Left lung (tissue), 10 donors: ENCODE results near the gene BATF. TPM values are rescaled to one million over a fixed set of nuclear protein-coding genes. Genes with fewer than 3 reads are reported as not detected.
A peak's percentile ranks its signal among the peaks of the same experiment; 100 is the strongest.

Experiments used
- ATAC-seq: fragments of 200-7000 bp; cut with Tn5 transposase; one replicate; pipeline ENCODE4 v1.9.1; 2020; ENCODE audit warnings: moderate library complexity
- DNase-seq, 4 donors: peaks; one replicate each; pipeline ENCODE4 v3.0.0-alpha.2; 2013 to 2020
- H3K27ac ChIP-seq, 2 donors: fragments of 200-600 bp; sonication (generic) in 1 of 2; one replicate each; pipeline versions ENCODE4 v1.5.0 to v1.8.0; 2020 to 2021
- H3K27me3 ChIP-seq, 2 donors: fragments of 200-600 bp; sonication (generic) in 1 of 2; one replicate each; pipeline versions ENCODE4 v1.5.0 to v1.8.0; 2020 to 2021
- H3K36me3 ChIP-seq, 2 donors: fragments of 200-600 bp; sonication (generic) in 1 of 2; one replicate each; pipeline versions ENCODE4 v1.5.0 to v1.8.0; 2020 to 2021
- H3K4me1 ChIP-seq, 2 donors: fragments of 200-600 bp; one replicate each; pipeline ENCODE4 v1.8.0; 2021
- H3K4me3 ChIP-seq, 2 donors: fragments of 200-600 bp; sonication (generic) in 1 of 2; one replicate each; pipeline versions ENCODE4 v1.5.0 to v1.8.0; 2020 to 2021; ENCODE audit warnings: mild to moderate bottlenecking in 1 of 2
- H3K9me3 ChIP-seq, 2 donors: fragments of 200-600 bp; sonication (generic) in 1 of 2; one replicate each; pipeline versions ENCODE4 v1.5.0 to v1.8.0; 2020 to 2021
- intact Hi-C, 2 donors: fragments of 100-400 bp; cut with DNase I; formaldehyde crosslinking; loops; one replicate each; pipeline versions ENCODE4 v1.11.2 to v1.14.2; 2022
- polyA plus RNA-seq, 6 donors: library from polyadenylated mRNA; unstranded; fragments of 120-200 nt; gene quantifications; one replicate each; pipeline ENCODE4 v1.2.1, GENCODE V29; 2013; ENCODE audit not compliant: insufficient read length in 6 of 6
- total RNA-seq, 2 donors: library from RNA; stranded (reverse); fragmentation: NEBNext Ultra II Directional; extraction: Animal tissue kit (Norgen Biotek cat#: 25700); gene quantifications; one replicate each; pipeline ENCODE4 v1.2.1, GENCODE V29; 2021
- TF ChIP-seq, protein P1 (sequence below), 2 donors: fragments of 200-600 bp; sonication (generic) in 1 of 2; IDR thresholded peaks; one replicate each; pipeline versions ENCODE4 v1.5.0 to v1.8.0; 2021; ENCODE audit warnings: antibody characterized with exemption in 2 of 2
- donor health status: DM: no; HTN: yes; CAD: no.
- donor health status: DM: no; HTN: no; CAD: no.

The BATF gene
- total and polyA plus RNA-seq, 8 donors, result 0.46 to 19.6 (median 1.2) TPM

DNA sequence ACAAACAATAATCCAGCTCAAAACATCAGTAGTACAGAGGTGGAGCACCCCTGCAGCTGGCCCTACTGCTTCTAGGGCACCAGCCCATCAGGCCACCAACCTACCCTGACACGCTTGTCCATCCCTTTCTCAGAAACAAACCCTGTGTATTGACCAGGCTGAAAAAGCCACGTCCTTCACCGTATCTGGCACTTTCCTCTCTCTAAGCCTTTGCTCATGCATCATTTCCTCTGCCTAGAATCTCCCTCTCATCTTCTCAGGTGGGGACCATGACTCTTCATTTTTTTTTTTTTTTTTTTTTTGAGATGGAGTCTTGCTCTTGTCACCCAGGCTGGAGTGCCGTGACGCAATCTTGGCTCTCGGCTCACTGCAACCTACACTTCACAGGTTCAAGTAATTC is 30.9 kb downstream of the BATF start:
- ATAC-seq, result no peak
- intact Hi-C loops, result no loop called here
- H3K27ac ChIP-seq, result no peak overlapping the region

DNA sequence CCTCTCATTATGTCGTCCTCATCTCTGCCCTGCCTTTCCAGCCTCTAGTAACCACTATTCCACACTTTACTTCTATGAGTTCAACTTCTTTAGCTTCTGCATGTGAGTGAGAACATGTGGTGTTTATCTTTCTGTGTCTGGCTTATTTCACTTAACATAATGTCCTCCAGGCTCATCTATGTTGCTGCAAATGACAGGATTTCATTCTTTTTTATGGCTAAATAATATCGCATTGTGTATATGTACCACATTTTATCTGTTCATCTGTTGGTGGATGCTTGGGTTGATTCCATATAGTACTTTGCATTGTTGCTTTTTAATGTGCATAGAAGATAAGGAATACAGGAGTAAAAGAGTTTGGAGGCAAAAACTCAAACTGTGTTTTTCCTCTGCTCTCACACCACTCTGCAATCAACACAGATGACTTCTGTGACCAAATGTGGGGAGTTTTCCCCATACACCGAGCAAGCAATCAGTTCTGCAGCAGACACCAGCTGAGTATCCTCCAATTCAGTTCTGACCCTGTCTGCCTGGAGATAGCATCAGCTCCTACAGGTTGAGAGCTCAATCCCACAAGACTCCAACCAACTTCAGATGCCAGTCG is 31.6 kb downstream of the BATF start:
- no peak for ATAC-seq
- no peak overlapping the region for H3K27ac ChIP-seq
- peaks cover 0 to 1% of the 10 kb centered on the region in 2 donors for H3K9me3 ChIP-seq
- H3K4me3 ChIP-seq, result no peak overlapping the region
- no peaks in the 10 kb centered on the region for H3K36me3 ChIP-seq
- peaks cover 0 to 6% of the 10 kb centered on the region in 2 donors for H3K4me1 ChIP-seq
- no peak for DNase-seq
- intact Hi-C loops, result no loop called here
- no peaks in the 10 kb centered on the region for H3K27me3 ChIP-seq
- TF ChIP-seq, protein P1, sequence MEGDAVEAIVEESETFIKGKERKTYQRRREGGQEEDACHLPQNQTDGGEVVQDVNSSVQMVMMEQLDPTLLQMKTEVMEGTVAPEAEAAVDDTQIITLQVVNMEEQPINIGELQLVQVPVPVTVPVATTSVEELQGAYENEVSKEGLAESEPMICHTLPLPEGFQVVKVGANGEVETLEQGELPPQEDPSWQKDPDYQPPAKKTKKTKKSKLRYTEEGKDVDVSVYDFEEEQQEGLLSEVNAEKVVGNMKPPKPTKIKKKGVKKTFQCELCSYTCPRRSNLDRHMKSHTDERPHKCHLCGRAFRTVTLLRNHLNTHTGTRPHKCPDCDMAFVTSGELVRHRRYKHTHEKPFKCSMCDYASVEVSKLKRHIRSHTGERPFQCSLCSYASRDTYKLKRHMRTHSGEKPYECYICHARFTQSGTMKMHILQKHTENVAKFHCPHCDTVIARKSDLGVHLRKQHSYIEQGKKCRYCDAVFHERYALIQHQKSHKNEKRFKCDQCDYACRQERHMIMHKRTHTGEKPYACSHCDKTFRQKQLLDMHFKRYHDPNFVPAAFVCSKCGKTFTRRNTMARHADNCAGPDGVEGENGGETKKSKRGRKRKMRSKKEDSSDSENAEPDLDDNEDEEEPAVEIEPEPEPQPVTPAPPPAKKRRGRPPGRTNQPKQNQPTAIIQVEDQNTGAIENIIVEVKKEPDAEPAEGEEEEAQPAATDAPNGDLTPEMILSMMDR (IDR thresholded peaks at IDR 0.05), result no peak

More for the DNA sequence above, 30.9 kb downstream of the BATF start:
- no peaks in the 10 kb centered on the region for H3K27me3 ChIP-seq
- no peak overlapping the region for H3K4me3 ChIP-seq
- DNase-seq, result peak in 1 of 4 donors; percentile 10
- H3K36me3 ChIP-seq, result peaks cover 0 to 3% of the 10 kb centered on the region in 2 donors
- peaks cover 0 to 3% of the 10 kb centered on the region in 2 donors for H3K4me1 ChIP-seq
- H3K9me3 ChIP-seq, result peaks cover 0 to 1% of the 10 kb centered on the region in 2 donors
- TF ChIP-seq, protein P1 (IDR thresholded peaks at IDR 0.05), result no peak

DNA sequence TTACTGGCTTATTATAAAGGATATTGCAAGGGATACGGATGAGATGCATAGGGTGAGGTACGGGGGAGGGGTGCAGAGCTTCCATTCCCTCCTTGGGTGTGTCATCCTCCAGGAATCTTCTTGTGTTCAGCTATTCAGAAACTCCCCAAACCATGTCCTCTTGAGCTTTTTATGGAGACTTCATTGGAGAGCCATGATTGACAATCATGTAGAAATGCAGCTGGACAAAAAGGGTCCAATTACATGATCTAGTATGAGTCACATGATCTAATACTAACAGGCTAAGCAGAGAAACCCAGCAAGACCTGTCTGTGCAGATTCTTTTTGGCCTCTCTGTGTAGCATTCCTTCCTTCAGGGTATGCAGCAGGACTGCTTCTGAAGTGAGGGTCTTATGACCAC is 32.2 kb downstream of the BATF start:
- TF ChIP-seq, protein P1 (IDR thresholded peaks at IDR 0.05), result no peak
- H3K36me3 ChIP-seq, result no peaks in the 10 kb centered on the region
- peaks cover 0 to 6% of the 10 kb centered on the region in 2 donors for H3K4me1 ChIP-seq
- intact Hi-C loops, result no loop called here
- no peaks in the 10 kb centered on the region for H3K27me3 ChIP-seq
- ATAC-seq, result peak; percentile 69
- DNase-seq, result peak in 2 of 4 donors; percentile 25 to 39
- no peak overlapping the region for H3K27ac ChIP-seq
- peaks cover 0 to 1% of the 10 kb centered on the region in 2 donors for H3K9me3 ChIP-seq
- H3K4me3 ChIP-seq, result no peak overlapping the region

DNA sequence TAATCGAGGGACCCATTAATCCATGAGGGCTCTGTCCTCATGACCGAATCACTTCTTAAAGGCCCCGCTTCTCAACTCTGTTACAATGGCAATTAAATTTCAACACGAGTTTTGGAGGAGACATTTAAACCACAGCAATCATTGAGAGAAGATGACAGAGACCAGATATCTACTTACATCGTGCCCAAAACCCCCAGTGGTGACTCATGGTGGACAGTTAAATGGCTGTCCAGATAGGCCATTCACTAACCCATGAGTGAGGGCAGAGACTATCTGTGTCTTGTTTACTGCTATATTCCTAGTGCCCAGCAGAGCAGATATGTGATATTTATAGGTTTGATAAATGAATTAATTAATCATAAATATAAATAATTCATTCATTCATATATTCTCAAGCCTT is 36.2 kb downstream of the BATF start:
- DNase-seq, result no peak
- peaks cover 0 to 1% of the 10 kb centered on the region in 2 donors for H3K9me3 ChIP-seq
- H3K4me3 ChIP-seq, result no peak overlapping the region
- peaks cover 0 to 26% of the 10 kb centered on the region in 2 donors for H3K4me1 ChIP-seq
- no peak overlapping the region for H3K27ac ChIP-seq
- H3K36me3 ChIP-seq, result no peaks in the 10 kb centered on the region
- intact Hi-C loops, result no loop called here
- TF ChIP-seq, protein P1 (IDR thresholded peaks at IDR 0.05), result no peak
- ATAC-seq, result no peak
- no peaks in the 10 kb centered on the region for H3K27me3 ChIP-seq

DNA sequence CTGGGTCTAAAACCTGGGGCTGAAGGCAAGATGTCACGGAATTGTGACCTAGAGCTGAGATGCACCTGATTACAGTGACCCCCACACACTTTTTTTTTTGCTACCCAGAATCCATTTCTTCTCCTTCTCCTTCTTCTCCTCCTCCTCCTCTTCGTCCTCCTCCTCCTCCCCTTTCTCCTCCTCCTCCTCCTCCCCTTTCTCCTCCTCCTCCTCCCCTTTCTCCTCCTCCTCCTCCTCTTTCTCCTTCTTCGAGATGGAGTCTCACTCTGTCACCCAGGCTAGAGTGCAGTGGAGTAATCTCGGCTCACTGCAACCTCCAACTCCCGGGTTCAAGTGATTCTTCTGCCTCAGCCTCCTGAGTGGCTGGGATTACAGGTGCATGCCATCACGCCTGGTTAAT is 36.8 kb downstream of the BATF start:
- intact Hi-C loops, result no loop called here
- H3K27ac ChIP-seq, result no peak overlapping the region
- DNase-seq, result no peak
- TF ChIP-seq, protein P1 (IDR thresholded peaks at IDR 0.05), result no peak
- no peak overlapping the region for H3K4me3 ChIP-seq
- H3K9me3 ChIP-seq, result peaks cover 0 to 1% of the 10 kb centered on the region in 2 donors
- H3K36me3 ChIP-seq, result no peaks in the 10 kb centered on the region
- H3K4me1 ChIP-seq, result peaks cover 0 to 26% of the 10 kb centered on the region in 2 donors
- no peak for ATAC-seq
- no peaks in the 10 kb centered on the region for H3K27me3 ChIP-seq
